ENCODE data around the gene NRG3. TPM values are rescaled to one million over a fixed set of nuclear protein-coding genes. Genes with fewer than 3 reads are reported as not detected.
A peak's percentile ranks its signal among the peaks of the same experiment; 100 is the strongest.

The NRG3 gene
- total RNA-seq, 1 donor from 2014 or later, result 2.6 TPM

DNA sequence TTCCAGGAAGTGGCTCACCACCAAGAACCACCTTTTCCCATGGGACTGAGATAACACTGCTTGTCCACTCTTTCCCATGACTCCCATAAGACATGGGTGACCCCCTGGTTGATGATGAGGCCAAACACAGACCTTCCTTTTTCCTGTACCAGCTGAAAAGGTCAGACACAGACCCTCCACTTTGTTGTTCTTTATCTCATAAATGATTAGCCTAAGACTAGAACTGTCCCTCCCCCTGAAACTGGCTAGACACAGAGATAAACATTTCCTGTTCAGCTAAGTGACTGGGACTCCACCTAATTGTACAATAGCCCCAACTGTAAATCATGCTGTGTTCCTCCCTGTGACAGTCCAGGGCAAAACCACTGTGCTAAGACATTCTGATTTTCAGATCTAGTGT is 8.2 kb upstream of the NRG3 start:
- Histone ChIP-seq H3K4me1 (no peaks in the 10 kb centered on the region), H3K9me3 (no peaks in the 10 kb centered on the region), H3K4me3 (no peak overlapping the region), H3K27ac (no peak overlapping the region), H3K36me3 (no peaks in the 10 kb centered on the region), H3K27me3 (ENCODE audit: low read depth) (no peaks in the 10 kb centered on the region)
- ATAC-seq, result peak in 1 of 2 donors; percentile 46
- DNase-seq, result no peak
- TF ChIP-seq, protein P1, sequence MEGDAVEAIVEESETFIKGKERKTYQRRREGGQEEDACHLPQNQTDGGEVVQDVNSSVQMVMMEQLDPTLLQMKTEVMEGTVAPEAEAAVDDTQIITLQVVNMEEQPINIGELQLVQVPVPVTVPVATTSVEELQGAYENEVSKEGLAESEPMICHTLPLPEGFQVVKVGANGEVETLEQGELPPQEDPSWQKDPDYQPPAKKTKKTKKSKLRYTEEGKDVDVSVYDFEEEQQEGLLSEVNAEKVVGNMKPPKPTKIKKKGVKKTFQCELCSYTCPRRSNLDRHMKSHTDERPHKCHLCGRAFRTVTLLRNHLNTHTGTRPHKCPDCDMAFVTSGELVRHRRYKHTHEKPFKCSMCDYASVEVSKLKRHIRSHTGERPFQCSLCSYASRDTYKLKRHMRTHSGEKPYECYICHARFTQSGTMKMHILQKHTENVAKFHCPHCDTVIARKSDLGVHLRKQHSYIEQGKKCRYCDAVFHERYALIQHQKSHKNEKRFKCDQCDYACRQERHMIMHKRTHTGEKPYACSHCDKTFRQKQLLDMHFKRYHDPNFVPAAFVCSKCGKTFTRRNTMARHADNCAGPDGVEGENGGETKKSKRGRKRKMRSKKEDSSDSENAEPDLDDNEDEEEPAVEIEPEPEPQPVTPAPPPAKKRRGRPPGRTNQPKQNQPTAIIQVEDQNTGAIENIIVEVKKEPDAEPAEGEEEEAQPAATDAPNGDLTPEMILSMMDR (IDR thresholded peaks at IDR 0.05), result no peak
- intact Hi-C loops (cut with DNase I), result no loop called here

GRCh38 chr10:81870472-81870871 is 4.5 kb upstream of the NRG3 start:
- Histone ChIP-seq H3K9me3 (no peaks in the 10 kb centered on the region), H3K4me1 (peaks cover 8% of the 10 kb centered on the region), H3K27me3 (ENCODE audit: low read depth) (peaks cover 26% of the 10 kb centered on the region), H3K36me3 (no peaks in the 10 kb centered on the region), H3K27ac (no peak overlapping the region), H3K4me3 (no peak overlapping the region)
- TF ChIP-seq, protein P1 (IDR thresholded peaks at IDR 0.05), result no peak
- intact Hi-C loops (cut with DNase I), result no loop called here
- ATAC-seq (no peak), DNase-seq (no peak)

GRCh38 chr10:81871558-81871957 is 3.4 kb upstream of the NRG3 start:
- Histone ChIP-seq H3K27me3 (ENCODE audit: low read depth) (peaks cover 37% of the 10 kb centered on the region), H3K4me3 (no peak overlapping the region)
- intact Hi-C loops (cut with DNase I), result no loop called here

GRCh38 chr10:81872206-81872862 is 2.7 kb upstream of the NRG3 start:
- peaks cover 42% of the 10 kb centered on the region for H3K27me3 ChIP-seq (ENCODE audit: low read depth)
- H3K36me3 ChIP-seq, result no peaks in the 10 kb centered on the region

More at GRCh38 chr10:81871558-81871957, 3.4 kb upstream of the NRG3 start:
- Histone ChIP-seq H3K9me3 (no peaks in the 10 kb centered on the region), H3K4me1 (peaks cover 15% of the 10 kb centered on the region), H3K27ac (no peak overlapping the region), H3K36me3 (no peaks in the 10 kb centered on the region)
- ATAC-seq, result no peak
- DNase-seq, result no peak
- TF ChIP-seq, protein P1 (IDR thresholded peaks at IDR 0.05), result no peak

DNA sequence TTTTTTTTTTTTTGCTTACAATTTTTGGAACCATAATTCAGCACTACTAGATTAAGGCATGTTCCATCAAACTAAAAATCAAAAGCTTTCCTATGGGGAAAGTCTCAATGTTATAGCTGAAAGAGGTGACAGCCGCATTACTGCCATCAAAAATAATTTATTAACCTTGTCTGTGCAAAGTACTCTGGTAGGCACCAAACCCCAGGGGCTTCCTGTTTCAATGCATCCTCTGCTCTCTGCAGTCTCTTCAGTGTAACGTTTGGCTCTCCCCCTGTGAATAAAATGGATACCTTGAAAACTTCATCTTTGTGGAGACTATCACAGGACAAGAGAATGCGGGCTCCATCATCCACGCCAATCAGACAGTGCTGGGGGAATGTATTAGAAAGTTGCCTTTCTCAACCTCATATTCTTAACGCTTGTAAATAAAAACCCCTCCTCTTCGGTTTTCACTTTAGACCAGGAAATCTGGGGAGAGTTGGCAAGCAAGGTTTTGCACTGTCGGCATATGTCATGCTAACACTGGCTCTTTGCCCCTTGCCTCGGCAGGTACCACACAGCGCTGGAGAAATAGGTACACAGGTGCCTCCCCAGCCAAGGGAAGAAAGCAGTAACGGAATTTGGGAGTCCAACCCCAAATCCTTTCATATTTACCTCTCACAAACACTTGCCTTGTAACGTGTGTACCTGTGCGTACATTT is 1.6 kb upstream of the NRG3 start:
- no peaks in the 10 kb centered on the region for H3K36me3 ChIP-seq
- peaks cover 42% of the 10 kb centered on the region for H3K27me3 ChIP-seq (ENCODE audit: low read depth)
- ATAC-seq (no peak), DNase-seq (no peak)
- intact Hi-C loops (cut with DNase I), result no loop called here
- H3K4me3 ChIP-seq, result no peak overlapping the region
- H3K4me1 ChIP-seq, result peaks cover 15% of the 10 kb centered on the region
- H3K27ac ChIP-seq, result no peak overlapping the region
- TF ChIP-seq, protein P1 (IDR thresholded peaks at IDR 0.05), result no peak
- no peaks in the 10 kb centered on the region for H3K9me3 ChIP-seq

More at GRCh38 chr10:81872206-81872862, 2.7 kb upstream of the NRG3 start:
- H3K27ac ChIP-seq, result no peak overlapping the region
- H3K4me1 ChIP-seq, result peaks cover 15% of the 10 kb centered on the region
- ATAC-seq, result no peak
- H3K4me3 ChIP-seq, result no peak overlapping the region
- TF ChIP-seq, protein P1 (IDR thresholded peaks at IDR 0.05), result no peak
- intact Hi-C loops (cut with DNase I), result no loop called here
- H3K9me3 ChIP-seq, result no peaks in the 10 kb centered on the region
- no peak for DNase-seq
